ENCODE results near the gene KCNJ10. TPM values are rescaled to one million over a fixed set of nuclear protein-coding genes. Genes with fewer than 3 reads are reported as not detected.

The KCNJ10 gene
- total RNA-seq, 1 donor from 2014 or later: 0.16 TPM

GRCh38 chr1:160084771-160085321 is 14.9 kb upstream of the KCNJ10 start:
- DNase-seq (ENCODE audit: low spot score): no peak

DNA sequence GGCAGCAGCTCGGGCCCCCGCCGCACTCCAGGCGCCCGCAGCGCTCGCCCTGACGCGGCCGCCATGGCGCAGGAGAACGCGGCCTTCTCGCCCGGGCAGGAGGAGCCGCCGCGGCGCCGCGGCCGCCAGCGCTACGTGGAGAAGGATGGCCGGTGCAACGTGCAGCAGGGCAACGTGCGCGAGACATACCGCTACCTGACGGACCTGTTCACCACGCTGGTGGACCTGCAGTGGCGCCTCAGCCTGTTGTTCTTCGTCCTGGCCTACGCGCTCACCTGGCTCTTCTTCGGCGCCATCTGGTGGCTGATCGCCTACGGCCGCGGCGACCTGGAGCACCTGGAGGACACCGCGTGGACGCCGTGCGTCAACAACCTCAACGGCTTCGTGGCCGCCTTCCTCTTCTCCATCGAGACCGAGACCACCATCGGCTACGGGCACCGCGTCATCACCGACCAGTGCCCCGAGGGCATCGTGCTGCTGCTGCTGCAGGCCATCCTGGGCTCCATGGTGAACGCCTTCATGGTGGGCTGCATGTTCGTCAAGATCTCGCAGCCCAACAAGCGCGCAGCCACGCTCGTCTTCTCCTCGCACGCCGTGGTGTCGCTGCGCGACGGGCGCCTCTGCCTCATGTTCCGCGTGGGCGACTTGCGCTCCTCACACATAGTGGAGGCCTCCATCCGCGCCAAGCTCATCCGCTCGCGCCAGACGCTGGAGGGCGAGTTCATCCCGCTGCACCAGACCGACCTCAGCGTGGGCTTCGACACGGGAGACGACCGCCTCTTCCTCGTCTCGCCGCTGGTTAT is 14.2 kb upstream of the KCNJ10 start:
- no peak for DNase-seq (ENCODE audit: low spot score)

DNA sequence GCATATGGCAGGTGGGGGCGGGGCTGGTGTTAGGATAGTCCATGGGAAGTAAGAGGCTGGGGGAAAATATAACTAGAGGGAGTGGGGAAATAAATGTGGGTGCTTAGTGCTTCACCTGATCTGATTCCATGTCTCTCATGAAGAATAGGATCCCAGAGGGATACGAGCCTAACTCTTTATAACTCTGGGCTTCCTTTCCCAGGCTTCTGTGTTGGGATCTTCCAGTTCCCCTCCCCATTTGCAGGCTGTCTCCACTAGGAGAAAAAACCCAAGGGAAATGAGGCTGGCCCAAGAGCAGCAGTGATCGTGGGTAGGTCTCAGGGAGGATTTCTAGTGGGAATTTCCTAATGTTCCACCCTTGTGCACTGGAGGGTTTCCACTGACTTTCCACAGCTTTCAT is 13.0 kb upstream of the KCNJ10 start:
- DNase-seq (ENCODE audit: low spot score): no peak

DNA sequence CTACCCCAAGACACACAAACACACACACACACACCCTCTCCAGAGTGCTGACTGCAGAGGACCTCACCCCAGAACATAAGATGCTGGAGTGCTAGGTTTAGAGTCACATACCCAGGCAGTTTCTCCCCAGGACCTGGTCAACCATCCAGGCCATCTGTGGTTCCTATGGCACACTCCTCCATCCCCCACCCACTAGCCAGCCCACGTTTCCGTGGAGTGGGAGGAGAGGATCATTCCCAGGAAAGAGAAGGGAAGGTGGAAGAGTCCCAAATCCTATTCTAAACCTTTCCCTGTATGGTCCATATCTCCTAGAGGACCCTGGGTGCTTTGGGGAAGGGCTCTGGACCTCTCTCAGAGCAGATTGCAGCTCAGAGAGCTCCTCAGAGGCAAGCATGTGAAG is 12.5 kb upstream of the KCNJ10 start:
- no peak for DNase-seq (ENCODE audit: low spot score)

- no peak for DNase-seq (ENCODE audit: low spot score)
Measured at GRCh38 chr1:160081261-160081936, 11.4 kb upstream of the KCNJ10 start, which contains the start of gene KCNJ9. Gene KCNJ9 (plus strand): TSS chr1:160081538. CDS start chr1:160084031, 2,493 bp downstream.

GRCh38 chr1:160080381-160081100 is 10.6 kb upstream of the KCNJ10 start:
- no peak for DNase-seq (ENCODE audit: low spot score)

DNA sequence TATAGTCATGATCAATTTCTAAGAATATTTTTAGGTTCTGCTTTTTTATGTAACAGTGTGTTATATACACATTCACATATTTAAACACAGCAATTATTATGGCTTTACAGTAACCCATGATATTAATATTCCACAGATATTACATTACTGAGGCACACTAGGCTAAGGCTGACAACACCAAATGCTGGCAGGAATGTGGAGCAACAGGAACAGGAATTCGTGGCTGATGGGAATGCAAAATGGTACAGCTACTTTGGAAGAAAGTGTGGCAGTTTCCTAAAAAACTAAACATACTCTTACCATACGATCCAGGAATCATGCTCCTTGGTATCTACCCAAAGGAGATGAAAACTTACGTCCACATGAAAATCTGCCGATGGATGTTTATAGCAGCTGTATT is 9.5 kb upstream of the KCNJ10 start:
- no peak for DNase-seq (ENCODE audit: low spot score)

- DNase-seq (ENCODE audit: low spot score): no peak
Measured at GRCh38 chr1:160078512-160079195, 8.7 kb upstream of the KCNJ10 start.

GRCh38 chr1:160077486-160077885 is 7.5 kb upstream of the KCNJ10 start:
- DNase-seq (ENCODE audit: low spot score): no peak

GRCh38 chr1:160076295-160076694 is 6.3 kb upstream of the KCNJ10 start:
- no peak for DNase-seq (ENCODE audit: low spot score)

DNA sequence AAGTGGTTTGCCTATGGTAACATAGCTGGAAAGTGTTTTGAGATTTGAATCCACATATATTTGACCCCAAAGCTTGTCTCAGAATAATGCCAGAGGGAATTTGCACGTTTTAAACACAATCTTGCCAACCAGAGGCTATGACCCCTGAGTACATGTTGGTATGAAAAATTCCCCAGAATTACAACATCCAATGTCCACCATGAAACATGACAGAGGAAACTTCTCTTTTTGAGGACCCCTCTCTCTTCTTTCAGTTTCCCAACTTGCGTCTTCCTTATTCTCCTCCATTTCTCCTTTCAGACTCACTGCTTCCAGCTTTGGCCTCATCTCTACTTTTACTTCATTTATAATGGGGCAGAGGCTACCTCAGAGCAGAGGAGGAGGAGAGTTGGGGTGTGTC is 5.9 kb upstream of the KCNJ10 start:
- DNase-seq (ENCODE audit: low spot score): no peak

DNA sequence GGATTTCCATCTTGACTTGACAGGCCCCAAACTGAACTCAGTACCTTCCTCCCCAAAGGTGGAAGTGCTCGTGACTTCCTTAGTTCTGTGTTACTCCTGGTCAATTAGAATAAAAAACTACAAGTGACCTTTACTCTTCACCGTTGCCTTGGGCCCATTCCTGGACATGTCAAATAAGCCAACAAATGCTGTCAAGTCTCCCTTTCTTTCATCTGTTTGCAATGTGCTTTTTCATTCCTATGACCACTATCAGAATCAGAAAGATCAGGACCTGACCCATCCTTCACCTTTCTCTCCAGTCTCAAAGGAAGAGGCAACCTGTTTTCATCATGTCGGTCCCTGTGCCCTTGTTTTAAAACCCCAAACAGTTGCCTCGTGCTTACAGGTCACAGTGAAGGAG is 4.9 kb upstream of the KCNJ10 start:
- DNase-seq (ENCODE audit: low spot score): no peak

DNA sequence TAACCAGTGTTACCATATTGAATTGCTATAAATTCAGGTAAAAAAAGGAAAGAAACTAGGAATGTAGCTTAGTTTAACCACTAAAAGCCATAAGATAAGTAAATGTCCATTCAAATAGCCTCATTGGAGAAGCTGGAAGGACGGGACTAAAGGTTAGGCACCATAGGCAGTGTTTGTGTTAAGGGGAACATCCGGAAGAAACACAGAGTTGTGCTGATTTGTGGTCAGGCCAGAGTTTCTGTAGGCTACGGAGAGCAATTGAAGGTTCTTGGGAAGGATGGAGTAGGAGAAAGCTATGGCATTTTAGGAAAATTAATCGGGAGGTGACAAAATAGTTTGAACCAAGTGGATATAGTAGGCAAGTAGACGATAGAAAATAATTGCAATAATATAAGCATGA is 1.3 kb upstream of the KCNJ10 start:
- DNase-seq (ENCODE audit: low spot score): no peak

GRCh38 chr1:160070243-160071163 is 543 bp upstream of the KCNJ10 start:
- DNase-seq (ENCODE audit: low spot score): peak; percentile 92

GRCh38 chr1:160068225-160068624 is 1.7 kb downstream of the KCNJ10 start:
- DNase-seq (ENCODE audit: low spot score): peak; percentile 60

DNA sequence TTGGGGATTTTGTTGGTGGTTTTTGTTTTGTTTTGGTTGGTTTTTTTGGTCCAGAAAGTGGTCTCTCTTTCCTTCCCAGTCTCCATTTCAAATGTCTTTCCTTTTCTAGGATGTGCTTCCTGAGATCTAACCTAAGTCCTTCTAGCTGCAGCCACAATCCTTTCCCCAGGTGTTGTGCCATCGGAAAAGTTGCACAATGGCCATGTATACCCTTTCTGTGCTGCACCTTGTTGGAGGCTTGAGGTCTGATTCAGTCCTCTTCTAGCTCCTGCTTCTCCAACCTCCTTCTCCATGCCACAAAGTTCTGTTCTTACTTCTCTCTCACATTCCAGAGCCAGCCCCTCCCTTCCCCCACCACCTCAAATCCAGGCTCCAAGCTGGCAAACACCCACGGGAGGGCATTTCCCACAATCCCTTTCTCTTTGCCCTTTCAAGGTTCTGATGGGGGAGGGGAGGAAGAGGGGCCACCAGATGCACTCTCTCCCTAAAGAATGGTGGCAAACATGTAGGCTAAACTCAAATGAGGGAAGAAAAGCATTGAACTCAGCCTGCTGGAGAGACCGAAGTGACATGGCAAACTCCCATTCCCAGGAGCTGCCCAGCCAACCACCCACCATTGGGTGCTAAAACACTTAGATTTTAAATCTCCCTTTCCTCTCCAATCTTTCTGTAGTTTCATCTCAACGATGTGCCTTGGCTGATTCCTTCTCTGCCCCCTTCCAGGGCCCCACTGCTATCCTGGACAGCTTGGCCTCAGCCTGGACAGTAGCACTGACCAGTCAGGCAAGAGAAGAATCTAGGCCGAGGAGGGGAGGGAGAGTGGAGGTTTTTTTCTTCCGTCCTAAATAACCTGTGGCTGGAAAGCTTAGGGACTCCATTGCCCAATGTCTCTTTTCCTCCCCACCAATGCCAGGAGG is 2.9 kb downstream of the KCNJ10 start:
- no peak for DNase-seq (ENCODE audit: low spot score)

DNA sequence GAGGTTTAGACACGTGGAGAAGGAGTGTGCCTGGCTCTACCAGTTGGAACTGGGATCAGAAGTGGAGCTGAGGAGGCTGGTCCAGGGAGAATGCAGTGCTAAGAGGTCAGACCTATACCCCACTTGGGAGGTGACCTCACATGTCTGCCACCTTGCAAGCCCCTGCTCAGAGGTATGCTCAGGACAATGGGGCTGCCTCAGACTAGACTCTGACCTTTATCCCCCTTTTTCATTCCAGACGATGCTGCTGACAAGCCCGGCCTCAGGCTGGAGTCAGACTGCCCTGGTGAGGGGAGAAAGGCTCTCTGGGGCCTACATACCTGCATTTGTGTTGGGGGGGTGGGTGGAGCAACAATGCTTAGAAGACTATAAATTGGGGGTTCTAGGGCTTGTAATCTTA is 5.2 kb downstream of the KCNJ10 start:
- DNase-seq (ENCODE audit: low spot score): no peak

DNA sequence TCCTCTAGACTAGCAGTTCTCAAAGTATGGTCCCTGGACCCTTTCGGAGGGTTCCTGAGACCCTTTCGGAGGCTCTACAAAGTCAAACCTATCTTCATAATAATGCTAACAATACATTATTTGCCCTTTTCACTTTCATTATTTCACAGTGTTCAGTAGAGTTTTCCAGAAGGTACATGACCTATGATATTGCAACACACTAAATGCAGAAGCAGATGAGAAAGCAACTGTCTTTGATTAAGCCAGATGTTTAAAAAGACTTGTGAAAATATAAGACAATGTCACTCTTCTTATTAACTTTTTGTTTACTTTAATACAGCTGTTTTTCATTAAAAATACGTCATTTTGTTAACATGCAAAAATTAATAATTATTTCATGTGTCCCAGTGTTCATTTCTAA is 5.8 kb downstream of the KCNJ10 start:
- DNase-seq (ENCODE audit: low spot score): no peak

DNA sequence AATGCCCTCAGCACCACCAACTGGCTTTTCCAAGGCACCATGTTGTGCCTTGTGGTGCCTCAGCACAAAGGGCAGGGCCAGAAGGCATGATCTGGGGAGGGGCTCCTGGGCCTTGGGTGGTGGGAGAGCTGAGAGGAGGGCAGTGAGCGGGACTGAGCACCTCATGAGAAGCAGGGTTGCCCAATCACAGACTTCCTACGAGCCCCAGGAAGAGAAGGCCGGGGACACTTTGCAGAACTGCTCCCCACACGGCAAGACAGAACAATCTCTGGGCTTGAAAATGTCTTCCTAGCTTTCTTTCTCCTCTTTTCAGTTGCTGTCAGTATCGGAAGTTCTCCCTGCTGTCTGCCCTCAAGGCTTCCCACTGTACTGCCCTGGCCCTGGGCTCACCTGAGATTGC is 6.8 kb downstream of the KCNJ10 start:
- DNase-seq (ENCODE audit: low spot score): no peak

All from mesenteric fat pad (tissue), 1 donor.